GM23248 (cell line): ENCODE data around the gene HIVEP1.

ENCODE experiments used
- EZH2 ChIP-seq: fragments of 200-600 bp; sonication (generic); IDR thresholded peaks from 2 replicates; pipeline ENCODE4 v1.6.1; 2018; ENCODE audit warnings: antibody characterized with exemption, mild to moderate bottlenecking; ENCODE audit not compliant: insufficient read depth, poor library complexity, severe bottlenecking
- EZH2phosphoT487 ChIP-seq: fragments of 200-600 bp; sonication (generic); IDR thresholded peaks from 2 replicates; pipeline ENCODE4 v1.6.1; 2018; ENCODE audit warnings: antibody characterized with exemption, moderate library complexity, mild to moderate bottlenecking, low read depth; ENCODE audit not compliant: insufficient read depth

- no peak for TF ChIP-seq EZH2
- TF ChIP-seq EZH2phosphoT487, result no peak
These were observed 137.9 kb downstream of the HIVEP1 start for GRCh38 chr6:12149944-12150510.
